Hematopoietic multipotent progenitor cell (in vitro differentiated cells): ENCODE measurements around the gene TSFM. TPM values are rescaled to one million over a fixed set of nuclear protein-coding genes. Genes with fewer than 3 reads are reported as not detected.
"Not testable (repeated sequence)": the region's sequence is repeated elsewhere in the genome, so short reads cannot be mapped to it uniquely, and the experiment has no call there.

ENCODE experiments used
- DNase-seq, 3 donors: peaks; one replicate each; pipeline ENCODE4 v3.0.0-alpha.2; 2011 to 2015; ENCODE audit warnings: low read depth in 2 of 3, low spot score in 2 of 3
- total RNA-seq: library from RNA; depleted of rRNA; stranded (reverse); fragments of >200 nt; gene quantifications from one replicate; pipeline ENCODE4 v1.2.3, GENCODE V29; 2012

The TSFM gene
- total RNA-seq, 1 donor: 15.6 TPM

GRCh38 chr12:57761391-57761998 lies 21.1 kb upstream of the TSFM start:
- no peak for DNase-seq

- no peak for DNase-seq
Measured at GRCh38 chr12:57762463-57762862, 20.1 kb upstream of the TSFM start.

- DNase-seq: no peak
Measured at GRCh38 chr12:57763881-57764661, 18.5 kb upstream of the TSFM start.

- DNase-seq: no peak
Measured at GRCh38 chr12:57764662-57765002, 18.0 kb upstream of the TSFM start.

GRCh38 chr12:57765003-57765697 lies 17.4 kb upstream of the TSFM start:
- peak in 2 of 3 donors; percentile 51 to 53 for DNase-seq

- no peak for DNase-seq
Measured at GRCh38 chr12:57765698-57766463, 16.7 kb upstream of the TSFM start.

- no peak for DNase-seq
Measured at GRCh38 chr12:57766464-57767304, 15.9 kb upstream of the TSFM start, which contains the start of gene CYP27B1. Gene CYP27B1, minus strand, starts transcription at chr12:57767078. Its CDS starts 37 bp downstream, at chr12:57767041.

GRCh38 chr12:57767305-57767698 lies 15.3 kb upstream of the TSFM start:
- no peak for DNase-seq

GRCh38 chr12:57767876-57768275 lies 14.7 kb upstream of the TSFM start:
- no peak for DNase-seq

- no peak for DNase-seq
Measured at GRCh38 chr12:57769594-57769993, 13.0 kb upstream of the TSFM start.

- no peak for DNase-seq
Measured at GRCh38 chr12:57770734-57771133, 11.9 kb upstream of the TSFM start.

- peak in 2 of 3 donors; percentile 95 to 96 for DNase-seq
Measured at GRCh38 chr12:57771236-57771872, 11.2 kb upstream of the TSFM start.

- DNase-seq: peak; percentile 77 to 98 (median 97)
Measured at GRCh38 chr12:57771873-57772428, 10.6 kb upstream of the TSFM start, which contains the start of gene METTL1. Gene METTL1, minus strand, starts transcription at chr12:57772105. Its CDS starts 22 bp downstream, at chr12:57772083.

- DNase-seq: no peak
Measured at GRCh38 chr12:57772429-57773322, 9.9 kb upstream of the TSFM start, which contains the start of gene EEF1AKMT3. Gene EEF1AKMT3, plus strand, starts transcription at chr12:57772614. Its CDS starts 111 bp downstream, at chr12:57772725.

GRCh38 chr12:57774634-57775033 lies 8.0 kb upstream of the TSFM start:
- DNase-seq: not testable (repeated sequence)

GRCh38 chr12:57775044-57775443 lies 7.5 kb upstream of the TSFM start:
- no peak for DNase-seq

GRCh38 chr12:57775563-57776246 lies 6.9 kb upstream of the TSFM start:
- DNase-seq: no peak

GRCh38 chr12:57776247-57776587 lies 6.4 kb upstream of the TSFM start:
- no peak for DNase-seq
